Amygdala (tissue), 56 donors: ENCODE results near the gene GPC1.
"Not testable (repeated sequence)": the region's sequence is repeated elsewhere in the genome, so short reads cannot be mapped to it uniquely, and the experiment has no call there.

Experiments used
- DNase-seq, 56 donors: peaks; one replicate each; lab custom pipeline; 2025; lab: John Stamatoyannopoulos, UW

The GPC1 gene, protein sequence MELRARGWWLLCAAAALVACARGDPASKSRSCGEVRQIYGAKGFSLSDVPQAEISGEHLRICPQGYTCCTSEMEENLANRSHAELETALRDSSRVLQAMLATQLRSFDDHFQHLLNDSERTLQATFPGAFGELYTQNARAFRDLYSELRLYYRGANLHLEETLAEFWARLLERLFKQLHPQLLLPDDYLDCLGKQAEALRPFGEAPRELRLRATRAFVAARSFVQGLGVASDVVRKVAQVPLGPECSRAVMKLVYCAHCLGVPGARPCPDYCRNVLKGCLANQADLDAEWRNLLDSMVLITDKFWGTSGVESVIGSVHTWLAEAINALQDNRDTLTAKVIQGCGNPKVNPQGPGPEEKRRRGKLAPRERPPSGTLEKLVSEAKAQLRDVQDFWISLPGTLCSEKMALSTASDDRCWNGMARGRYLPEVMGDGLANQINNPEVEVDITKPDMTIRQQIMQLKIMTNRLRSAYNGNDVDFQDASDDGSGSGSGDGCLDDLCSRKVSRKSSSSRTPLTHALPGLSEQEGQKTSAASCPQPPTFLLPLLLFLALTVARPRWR

DNA sequence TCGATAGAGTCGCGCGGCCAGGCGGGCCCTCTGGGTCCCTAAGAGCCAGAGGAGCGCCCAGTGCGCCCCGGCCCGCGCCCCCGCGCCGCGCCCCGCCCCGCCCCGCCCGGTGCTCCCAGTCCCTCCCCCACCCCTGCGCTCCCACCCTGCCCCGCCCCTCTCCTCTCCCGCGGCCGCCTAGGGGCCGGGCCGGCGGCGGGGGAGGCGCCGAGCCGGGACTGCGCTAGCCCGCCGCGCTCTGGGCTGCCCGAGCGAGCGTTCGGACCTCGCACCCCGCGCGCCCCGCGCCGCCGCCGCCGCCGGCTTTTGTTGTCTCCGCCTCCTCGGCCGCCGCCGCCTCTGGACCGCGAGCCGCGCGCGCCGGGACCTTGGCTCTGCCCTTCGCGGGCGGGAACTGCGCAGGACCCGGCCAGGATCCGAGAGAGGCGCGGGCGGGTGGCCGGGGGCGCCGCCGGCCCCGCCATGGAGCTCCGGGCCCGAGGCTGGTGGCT is at the start of gene GPC1:
Gene GPC1 (plus strand): TSS at position 207 of the 491 bp plus-strand sequence. CDS start 256 bp downstream, at position 463.
- peak in 36 of 56 donors; percentile 53 to 84 (median 74) for DNase-seq

GRCh38 chr2:240386326-240386725 is 49.1 kb upstream of the GPC1 start:
- no peak for DNase-seq

DNA sequence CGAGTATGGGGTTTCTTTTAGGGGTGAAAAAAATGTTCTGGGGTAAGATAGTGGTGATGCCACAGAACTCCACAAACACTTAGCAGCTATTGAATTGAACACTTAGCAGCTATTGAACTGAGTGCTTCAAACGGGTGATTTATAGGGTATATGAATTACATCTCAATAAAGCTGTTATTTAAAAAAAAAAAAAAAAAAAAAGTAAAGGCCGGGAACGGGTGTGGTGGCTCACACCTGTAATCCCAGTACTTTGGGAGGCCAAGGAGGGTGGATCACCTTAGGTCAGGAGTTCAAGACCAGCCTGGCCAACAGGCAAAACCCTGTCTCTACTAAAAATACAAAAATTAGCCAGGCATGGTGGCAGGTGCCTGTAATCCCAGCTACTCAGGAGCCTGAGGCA is 48.7 kb upstream of the GPC1 start:
- DNase-seq: not testable (repeated sequence)

- DNase-seq: no peak
These were observed 48.2 kb upstream of the GPC1 start for GRCh38 chr2:240387325-240387668.

- peak in 30 of 56 donors; percentile 7 to 84 (median 41) for DNase-seq
These were observed 47.6 kb upstream of the GPC1 start for GRCh38 chr2:240387669-240388358.

- DNase-seq: no peak
These were observed 46.8 kb upstream of the GPC1 start for GRCh38 chr2:240388471-240389301.

DNA sequence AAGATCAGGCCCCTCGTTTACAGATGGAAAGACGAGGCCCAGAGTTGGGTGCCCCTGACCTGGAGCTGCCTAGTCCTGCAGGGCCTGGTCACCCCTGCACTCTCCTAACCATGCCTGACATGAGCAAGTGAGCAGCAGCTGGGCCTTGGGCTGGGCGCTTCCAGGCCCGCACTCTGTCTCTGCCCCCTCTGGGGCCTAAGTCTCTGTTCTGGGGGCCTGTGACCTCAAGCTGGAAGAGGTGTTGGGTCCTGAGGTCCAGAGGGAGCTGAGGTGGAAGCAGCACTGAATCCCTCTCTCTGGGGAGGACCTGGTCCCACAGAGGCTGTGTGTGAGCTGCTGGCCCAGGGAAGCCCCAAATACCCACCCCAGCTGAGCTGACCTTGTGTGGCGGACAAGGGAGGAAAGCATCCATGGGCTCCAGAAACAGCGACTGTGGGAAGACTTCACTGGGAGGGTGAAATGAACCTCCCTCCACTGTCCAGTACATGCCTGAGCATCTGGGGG is 46.1 kb upstream of the GPC1 start:
- DNase-seq: no peak

DNA sequence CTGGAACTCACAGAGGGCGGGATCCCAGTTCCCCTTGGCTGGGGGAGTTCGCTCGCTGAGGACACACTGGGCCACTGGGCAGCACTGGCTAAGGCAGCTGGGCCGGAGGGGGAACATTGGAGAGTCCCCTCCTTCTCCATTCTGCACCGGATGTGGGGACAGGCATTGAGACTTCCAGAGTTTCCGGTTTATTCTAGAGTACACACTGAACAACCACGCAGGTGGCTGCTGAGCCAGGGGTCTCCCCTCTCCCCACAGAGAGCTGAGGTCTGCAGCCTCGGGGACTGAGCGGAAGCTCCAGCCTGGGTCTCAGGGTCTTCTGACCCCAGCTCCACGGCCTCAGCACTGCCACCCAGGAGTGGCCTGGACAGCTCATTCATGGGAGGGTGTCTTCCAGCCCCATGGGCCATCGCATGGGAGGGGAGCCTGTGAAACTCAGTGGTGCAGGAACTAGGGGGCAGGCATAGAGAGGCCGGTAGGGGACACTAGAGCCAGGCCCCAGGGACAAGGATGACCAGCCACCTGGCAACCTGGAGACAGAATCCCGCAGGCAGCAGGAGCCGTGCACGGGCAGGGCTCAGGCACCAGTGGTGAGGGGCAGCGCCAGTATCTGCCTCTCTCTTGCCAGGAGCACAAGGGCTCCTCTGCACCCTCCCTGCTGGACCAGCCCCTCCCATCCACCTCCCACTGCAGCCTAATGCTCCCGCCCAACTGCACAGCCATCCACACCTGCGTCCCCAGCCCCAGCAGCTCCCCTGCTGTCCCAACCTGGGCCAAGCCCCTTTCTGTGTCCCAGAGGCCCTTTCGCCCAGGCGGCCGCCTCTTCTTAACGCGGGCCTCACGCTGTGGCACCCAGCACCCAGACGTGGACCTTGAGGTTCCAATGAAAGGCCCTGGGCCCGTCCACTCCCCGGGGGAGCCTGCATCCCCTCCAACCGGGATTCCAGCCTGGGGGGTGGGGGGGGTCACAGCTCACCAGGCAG is 45.1 kb upstream of the GPC1 start:
- no peak for DNase-seq

DNA sequence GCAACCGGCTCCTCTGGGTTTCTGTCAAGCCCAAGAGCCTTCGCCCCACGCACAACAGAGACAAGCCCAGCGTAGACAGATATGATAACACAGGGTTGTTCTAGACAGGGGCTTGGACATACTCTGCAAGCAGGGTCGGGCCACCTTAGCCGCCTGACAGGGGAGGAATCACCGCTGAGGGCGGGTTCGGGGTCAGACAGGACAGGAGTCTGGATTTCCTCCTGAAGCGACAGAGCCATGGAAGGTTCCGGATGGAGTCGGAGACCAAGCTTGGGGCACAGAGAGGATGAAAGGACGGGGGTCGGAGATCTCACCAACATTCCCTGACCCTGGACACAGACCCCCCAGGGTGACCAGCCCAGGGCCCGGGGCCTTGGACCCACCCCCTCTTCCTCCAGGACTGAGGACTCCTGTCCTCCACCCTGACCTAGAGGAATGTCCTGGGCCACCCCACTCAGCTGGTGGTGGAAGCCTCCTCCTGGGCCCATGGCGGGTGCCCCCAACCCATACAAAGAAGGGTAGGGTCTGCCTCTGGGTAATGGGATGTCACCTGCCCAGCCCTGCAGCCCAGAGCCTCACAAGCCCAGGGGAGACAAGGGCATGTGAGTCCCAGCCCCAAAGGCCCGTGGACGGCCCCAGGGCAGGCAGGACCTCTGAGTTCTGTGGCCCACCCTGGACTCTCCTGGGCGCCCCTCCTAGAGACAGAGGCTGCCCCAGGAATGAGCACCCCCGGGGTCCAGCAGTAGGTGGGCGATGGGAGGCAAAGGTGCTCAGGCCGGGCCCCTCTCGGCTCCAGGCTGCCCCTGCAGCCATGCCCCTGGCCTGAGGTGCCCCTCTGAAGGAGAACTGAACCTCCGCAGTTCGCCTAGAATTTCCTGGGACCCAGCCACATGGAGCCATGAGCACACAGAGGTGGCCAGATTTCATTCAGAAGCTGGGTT is 44.1 kb upstream of the GPC1 start:
- DNase-seq: no peak

- DNase-seq: no peak
These were observed 43.1 kb upstream of the GPC1 start for GRCh38 chr2:240392084-240392947.

- DNase-seq: no peak
These were observed 42.3 kb upstream of the GPC1 start for GRCh38 chr2:240392948-240393830.

GRCh38 chr2:240393831-240394410 is 41.5 kb upstream of the GPC1 start:
- no peak for DNase-seq

- no peak for DNase-seq
These were observed 40.9 kb upstream of the GPC1 start for GRCh38 chr2:240394549-240394948.

- DNase-seq: no peak
These were observed 40.0 kb upstream of the GPC1 start for GRCh38 chr2:240395448-240395847.

GRCh38 chr2:240395896-240396622 is 39.4 kb upstream of the GPC1 start:
- no peak for DNase-seq
